AG09319 (cell line): Measurements from ENCODE around the gene PTPN11.
"Not testable (repeated sequence)": the region's sequence is repeated elsewhere in the genome, so short reads cannot be mapped to it uniquely, and the experiment has no call there.

Source experiments
- DNase-seq: peaks from one replicate; pipeline ENCODE4 v3.0.0-alpha.2; 2010; ENCODE audit warnings: low read depth; ENCODE audit errors: extremely low read depth
- TF ChIP-seq, protein P1 (sequence below): IDR thresholded peaks from 2 replicates; pipeline ENCODE4 v1.5.1; 2011; ENCODE audit warnings: low read depth, mild to moderate bottlenecking, inconsistent platforms, low read length, moderate library complexity

PTPN11 gene

GRCh38 chr12:112413855-112414625 is 4.7 kb upstream of the PTPN11 start:
- DNase-seq = no peak
- TF ChIP-seq, protein P1, sequence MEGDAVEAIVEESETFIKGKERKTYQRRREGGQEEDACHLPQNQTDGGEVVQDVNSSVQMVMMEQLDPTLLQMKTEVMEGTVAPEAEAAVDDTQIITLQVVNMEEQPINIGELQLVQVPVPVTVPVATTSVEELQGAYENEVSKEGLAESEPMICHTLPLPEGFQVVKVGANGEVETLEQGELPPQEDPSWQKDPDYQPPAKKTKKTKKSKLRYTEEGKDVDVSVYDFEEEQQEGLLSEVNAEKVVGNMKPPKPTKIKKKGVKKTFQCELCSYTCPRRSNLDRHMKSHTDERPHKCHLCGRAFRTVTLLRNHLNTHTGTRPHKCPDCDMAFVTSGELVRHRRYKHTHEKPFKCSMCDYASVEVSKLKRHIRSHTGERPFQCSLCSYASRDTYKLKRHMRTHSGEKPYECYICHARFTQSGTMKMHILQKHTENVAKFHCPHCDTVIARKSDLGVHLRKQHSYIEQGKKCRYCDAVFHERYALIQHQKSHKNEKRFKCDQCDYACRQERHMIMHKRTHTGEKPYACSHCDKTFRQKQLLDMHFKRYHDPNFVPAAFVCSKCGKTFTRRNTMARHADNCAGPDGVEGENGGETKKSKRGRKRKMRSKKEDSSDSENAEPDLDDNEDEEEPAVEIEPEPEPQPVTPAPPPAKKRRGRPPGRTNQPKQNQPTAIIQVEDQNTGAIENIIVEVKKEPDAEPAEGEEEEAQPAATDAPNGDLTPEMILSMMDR = no peak

DNA sequence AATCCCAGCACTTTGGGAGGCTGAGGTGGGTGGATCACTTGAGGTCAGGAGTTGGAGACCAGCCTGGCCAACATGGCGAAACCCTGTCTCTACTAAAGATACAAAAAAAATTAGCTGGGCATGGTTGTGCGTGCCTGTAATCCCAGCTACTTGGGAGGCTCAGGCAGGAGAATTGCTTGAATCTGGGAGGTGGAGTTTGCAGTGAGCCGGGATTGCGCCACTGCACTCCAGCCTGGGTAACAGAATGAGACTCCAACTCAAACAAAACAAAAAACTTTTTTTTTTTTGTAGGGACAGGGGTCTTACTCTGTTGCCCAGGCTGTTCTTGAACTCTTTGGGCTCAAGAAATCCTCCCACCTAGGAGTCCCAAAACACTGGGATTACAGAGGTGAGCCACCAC is 3.3 kb upstream of the PTPN11 start:
- not testable (repeated sequence) for DNase-seq

GRCh38 chr12:112418273-112418607 is 507 bp upstream of the PTPN11 start:
- DNase-seq = no peak
- TF ChIP-seq, protein P1 = no peak

DNA sequence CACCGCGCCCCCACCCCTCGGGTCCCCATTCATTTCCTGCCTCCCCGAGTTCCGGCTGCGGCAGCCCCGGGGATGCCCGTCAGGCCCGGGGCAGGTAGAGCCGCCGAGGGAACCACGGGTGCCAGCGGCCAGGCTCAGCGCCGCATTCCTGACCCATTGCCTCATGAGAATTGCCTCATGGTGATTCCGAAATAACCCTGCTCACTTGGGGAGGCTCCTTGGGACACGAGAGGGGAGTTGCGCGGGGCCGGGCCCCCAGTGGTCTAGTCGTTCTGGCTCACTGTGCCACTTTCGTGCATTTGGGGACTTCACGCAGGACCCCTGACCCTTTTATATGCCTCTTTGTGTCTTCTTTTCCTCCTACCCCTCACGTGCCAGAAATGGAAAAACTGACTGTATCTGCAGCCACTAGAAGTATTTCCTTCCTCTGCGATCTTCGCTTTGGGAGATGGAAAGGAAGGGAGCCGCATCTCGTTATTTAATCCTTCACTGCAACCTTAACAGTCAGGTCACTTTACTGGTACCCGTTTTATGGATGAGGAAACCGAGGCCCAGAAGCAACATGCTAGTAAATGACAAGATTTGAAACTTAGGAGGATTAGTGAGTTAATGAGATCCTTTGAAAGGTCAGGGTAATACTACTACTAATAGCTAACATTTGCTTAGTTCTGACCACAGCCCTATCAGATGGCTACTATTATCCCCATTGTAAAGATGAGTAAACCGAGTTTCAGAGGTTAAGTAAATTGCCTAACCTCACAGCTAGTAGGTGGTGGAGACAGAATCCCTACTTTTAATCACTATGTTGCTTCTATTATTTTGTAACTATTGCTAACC is 768 bp downstream of the PTPN11 start:
- TF ChIP-seq, protein P1 = no peak
- DNase-seq = peak; percentile 44

DNA sequence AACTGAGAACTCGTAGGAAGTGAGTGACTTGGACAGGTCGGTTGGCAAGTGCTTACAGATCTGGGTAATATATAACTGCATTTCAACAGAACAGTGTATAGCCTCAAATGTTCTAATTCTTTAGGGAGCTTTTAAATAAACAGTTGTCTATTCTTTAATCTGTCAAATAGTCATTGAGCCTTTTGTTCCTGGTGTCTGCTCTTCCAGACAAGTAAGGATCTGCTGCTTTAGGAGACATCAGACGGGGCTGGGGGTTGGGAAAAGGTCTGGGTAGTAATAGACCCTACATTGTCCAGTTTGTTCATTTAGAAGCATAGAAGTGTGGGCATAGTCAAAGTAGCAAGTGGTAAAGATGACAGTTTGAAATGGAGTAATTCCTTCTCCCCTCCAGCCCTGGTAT is 2.0 kb downstream of the PTPN11 start:
- TF ChIP-seq, protein P1 = no peak

GRCh38 chr12:112421363-112421762 is 2.6 kb downstream of the PTPN11 start:
- no peak for DNase-seq
- TF ChIP-seq, protein P1 = no peak

More for the DNA sequence above, 2.0 kb downstream of the PTPN11 start:
- DNase-seq = no peak

DNA sequence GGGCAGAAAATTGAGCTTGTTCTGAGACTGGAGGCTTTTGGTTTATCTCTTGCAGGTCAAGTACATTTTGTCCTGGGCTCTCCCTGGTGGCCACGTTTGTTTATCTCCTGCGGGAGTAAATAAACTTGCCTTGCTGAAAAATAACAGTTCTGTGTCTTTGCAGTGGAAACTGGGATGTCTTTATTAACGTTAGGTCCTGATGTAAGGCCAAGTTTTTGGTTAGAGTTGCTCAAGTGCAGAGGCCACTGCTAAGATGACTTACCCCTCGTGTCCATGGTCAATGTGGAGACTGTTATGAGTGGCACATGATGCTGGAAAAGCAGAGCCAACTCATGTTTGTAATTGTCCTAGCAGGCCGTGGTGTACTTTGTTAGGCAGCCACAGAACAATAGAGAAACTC is 3.8 kb downstream of the PTPN11 start:
- TF ChIP-seq, protein P1 = no peak
- DNase-seq = no peak
